Activated naive CD8-positive, alpha-beta T cell treated with anti-CD3 and anti-CD28 coated beads, Interleukin-2, amount 50 U/mL, for 24 hours (primary cell): ENCODE measurements around the gene DNM3.
A peak's percentile ranks its signal among the peaks of the same experiment; 100 is the strongest.

Experiments
- ATAC-seq: fragments of 150-1000 bp; cut with Tn5 transposase; one replicate; pipeline ENCODE4 v1.10.0; 2021
- DNase-seq: peaks from one replicate; pipeline ENCODE4 v3.0.0; 2021
- H3K27ac Mint-ChIP-seq: one replicate; pipeline ENCODE4 v1.8.0; 2021; ENCODE audit warnings: mild to moderate bottlenecking, mixed read lengths
- H3K27me3 Mint-ChIP-seq: one replicate; pipeline ENCODE4 v1.8.0; 2021; ENCODE audit warnings: mixed read lengths
- H3K36me3 Mint-ChIP-seq: one replicate; pipeline ENCODE4 v1.8.0; 2021; ENCODE audit warnings: low read depth, mixed read lengths
- H3K4me1 Mint-ChIP-seq: one replicate; pipeline ENCODE4 v1.8.0; 2021; ENCODE audit warnings: mixed read lengths
- H3K4me3 Mint-ChIP-seq: one replicate; pipeline ENCODE4 v1.8.0; 2021; ENCODE audit warnings: mild to moderate bottlenecking, moderate library complexity, mixed read lengths
- H3K9me3 Mint-ChIP-seq: one replicate; pipeline ENCODE4 v1.8.0; 2021; ENCODE audit warnings: mixed read lengths

Gene DNM3

DNA sequence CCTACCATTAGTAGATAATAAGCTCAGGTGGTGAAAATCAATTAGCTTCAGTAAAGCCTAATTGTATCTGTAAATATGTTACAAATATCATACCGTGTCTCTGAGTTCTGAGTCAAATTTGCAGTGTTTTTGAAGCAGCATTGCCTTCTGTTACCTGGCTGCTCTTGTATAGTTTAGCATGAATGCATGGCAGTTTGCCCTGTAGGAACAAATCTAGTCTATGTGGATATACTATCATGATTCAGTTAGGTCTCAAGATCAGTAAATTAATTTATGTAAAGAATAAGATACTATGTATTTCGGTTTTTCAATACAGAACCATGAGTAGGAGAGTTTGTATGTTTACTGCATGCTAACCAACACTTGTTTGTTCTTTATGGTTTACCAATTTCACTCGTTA, 338.6 kb downstream of the DNM3 start:
- ATAC-seq = no peak

DNA sequence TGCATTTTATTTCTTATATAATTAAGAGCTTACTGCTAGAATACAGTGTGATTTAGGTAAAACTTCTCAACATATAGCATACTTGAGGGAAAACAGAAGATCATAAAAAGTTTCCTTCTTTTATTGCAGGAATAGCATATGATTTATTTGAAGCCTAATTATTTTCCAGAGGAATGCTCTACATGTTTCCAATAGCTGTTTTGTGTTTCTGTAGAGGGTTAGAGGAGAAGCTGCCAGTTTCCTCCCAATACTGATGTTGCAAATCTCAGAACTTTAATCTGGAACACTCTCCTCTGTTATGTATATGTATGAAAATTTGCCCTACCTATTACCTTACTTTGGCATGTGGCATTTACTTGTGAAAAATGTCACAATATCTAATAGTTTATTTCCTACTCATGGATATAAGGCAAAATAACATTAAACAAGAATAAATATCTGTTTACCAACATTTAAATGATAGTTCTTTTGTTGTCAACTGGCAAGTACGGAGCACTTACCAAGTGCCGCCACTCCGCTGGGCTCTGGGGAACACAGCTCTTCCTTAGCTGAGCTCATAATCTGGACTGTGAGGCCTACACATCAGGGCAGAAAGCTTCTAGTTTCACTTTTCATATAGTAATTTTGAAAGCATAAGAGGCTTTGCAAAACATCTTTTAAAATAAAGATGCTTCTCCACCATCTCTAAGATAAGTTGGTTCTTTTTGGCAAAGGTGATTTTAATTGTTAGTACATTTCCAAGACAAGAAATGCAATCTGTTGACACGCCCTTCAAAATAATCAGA, 339.4 kb downstream of the DNM3 start:
- Mint-ChIP-seq H3K27ac (peak overlapping the region; percentile 83), H3K9me3 (no peaks in the 10 kb centered on the region), H3K27me3 (no peaks in the 10 kb centered on the region), H3K4me1 (peaks cover 46% of the 10 kb centered on the region), H3K4me3 (peak overlapping the region; percentile 74), H3K36me3 (no peaks in the 10 kb centered on the region)
- ATAC-seq = peak; percentile 80
- DNase-seq = peak; percentile 42

More for the DNA sequence above, 338.6 kb downstream of the DNM3 start:
- Mint-ChIP-seq H3K4me3 (no peak overlapping the region), H3K9me3 (no peaks in the 10 kb centered on the region), H3K4me1 (peaks cover 38% of the 10 kb centered on the region), H3K36me3 (no peaks in the 10 kb centered on the region), H3K27ac (no peak overlapping the region), H3K27me3 (no peaks in the 10 kb centered on the region)
- DNase-seq = no peak

DNA sequence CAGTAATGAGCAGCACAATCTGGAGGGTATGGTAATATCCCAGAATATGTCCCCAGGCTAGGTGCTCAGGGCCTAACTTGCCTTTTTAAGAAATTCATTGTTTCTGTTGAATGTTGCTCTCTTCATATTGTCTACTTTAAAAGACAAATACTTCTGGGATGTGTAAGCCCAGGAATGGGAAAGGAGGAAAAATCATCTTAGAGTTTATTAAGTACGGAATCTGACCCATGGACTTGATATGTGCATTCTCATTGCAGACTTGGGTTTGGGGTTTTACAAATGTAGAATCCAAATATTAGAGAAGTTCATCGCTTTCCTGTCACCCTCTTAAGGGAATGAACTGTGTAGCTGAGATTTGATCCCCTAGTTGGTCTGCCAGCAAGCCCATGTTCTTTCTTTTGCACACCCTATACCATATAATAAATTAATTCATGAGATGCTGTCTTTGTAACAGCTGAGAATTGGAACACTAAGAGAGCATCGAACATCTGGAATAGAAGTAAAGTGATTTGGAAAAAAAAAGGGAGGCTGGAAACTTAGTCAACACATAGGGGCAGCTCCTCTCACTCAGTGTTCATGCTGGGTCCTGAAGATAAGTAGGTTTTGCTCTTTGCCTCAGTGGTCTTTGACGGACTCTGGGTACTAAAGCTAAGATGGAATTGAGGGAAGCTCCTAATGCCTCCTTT, 343.4 kb downstream of the DNM3 start:
- H3K9me3 Mint-ChIP-seq = no peaks in the 10 kb centered on the region
- no peaks in the 10 kb centered on the region for H3K27me3 Mint-ChIP-seq
- H3K27ac Mint-ChIP-seq = no peak overlapping the region
- H3K4me3 Mint-ChIP-seq = no peak overlapping the region
- peaks cover 47% of the 10 kb centered on the region for H3K4me1 Mint-ChIP-seq
- no peak for DNase-seq
- H3K36me3 Mint-ChIP-seq = peaks cover 1% of the 10 kb centered on the region
- no peak for ATAC-seq

DNA sequence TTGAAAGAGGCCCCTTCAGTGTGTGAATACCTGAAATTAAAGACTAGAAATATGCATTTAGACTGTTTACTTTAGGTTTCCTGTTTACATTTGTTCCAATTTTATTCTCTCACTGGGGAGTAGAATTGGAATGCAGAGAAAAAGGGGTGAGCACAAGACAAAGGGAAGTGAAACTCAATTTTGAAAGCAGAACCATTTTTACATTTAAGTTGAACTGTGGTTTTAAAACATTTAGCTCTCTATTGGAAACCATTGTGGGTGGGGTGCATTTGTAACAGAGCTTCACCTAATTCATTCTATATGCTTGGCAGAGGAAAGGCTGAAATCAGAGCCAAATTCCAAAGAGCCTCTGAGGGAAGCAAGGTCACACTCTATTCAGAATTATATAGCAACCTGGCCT, 343.9 kb downstream of the DNM3 start:
- ATAC-seq (no peak), DNase-seq (no peak)
- H3K4me1 Mint-ChIP-seq = peaks cover 44% of the 10 kb centered on the region
- H3K36me3 Mint-ChIP-seq = peaks cover 1% of the 10 kb centered on the region
- no peak overlapping the region for H3K4me3 Mint-ChIP-seq
- H3K27me3 Mint-ChIP-seq = no peaks in the 10 kb centered on the region
- no peak overlapping the region for H3K27ac Mint-ChIP-seq
- no peaks in the 10 kb centered on the region for H3K9me3 Mint-ChIP-seq

DNA sequence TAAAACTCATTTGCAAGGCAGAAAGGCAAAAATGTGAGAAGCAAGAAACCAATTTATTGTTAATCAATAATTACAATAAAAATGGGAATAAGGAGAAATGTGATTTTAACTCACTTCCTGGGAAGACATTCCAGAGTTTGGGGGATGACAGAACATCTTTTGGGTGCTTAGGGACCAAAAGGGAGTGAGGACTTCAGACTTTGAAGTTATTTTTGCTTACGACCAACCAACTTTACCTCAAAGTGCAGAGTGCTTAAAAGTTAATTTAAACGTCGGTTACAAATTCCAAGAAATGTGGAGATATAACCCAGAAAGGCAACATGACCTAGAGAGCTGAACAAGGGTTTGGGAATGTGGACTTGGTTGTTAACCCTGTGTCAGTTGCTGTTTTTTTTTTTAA, 344.7 kb downstream of the DNM3 start:
- H3K36me3 Mint-ChIP-seq = peaks cover 1% of the 10 kb centered on the region
- ATAC-seq (no peak), DNase-seq (no peak)
- peaks cover 37% of the 10 kb centered on the region for H3K4me1 Mint-ChIP-seq
- H3K27ac Mint-ChIP-seq = no peak overlapping the region
- H3K9me3 Mint-ChIP-seq = no peaks in the 10 kb centered on the region
- H3K4me3 Mint-ChIP-seq = no peak overlapping the region
- no peaks in the 10 kb centered on the region for H3K27me3 Mint-ChIP-seq

DNA sequence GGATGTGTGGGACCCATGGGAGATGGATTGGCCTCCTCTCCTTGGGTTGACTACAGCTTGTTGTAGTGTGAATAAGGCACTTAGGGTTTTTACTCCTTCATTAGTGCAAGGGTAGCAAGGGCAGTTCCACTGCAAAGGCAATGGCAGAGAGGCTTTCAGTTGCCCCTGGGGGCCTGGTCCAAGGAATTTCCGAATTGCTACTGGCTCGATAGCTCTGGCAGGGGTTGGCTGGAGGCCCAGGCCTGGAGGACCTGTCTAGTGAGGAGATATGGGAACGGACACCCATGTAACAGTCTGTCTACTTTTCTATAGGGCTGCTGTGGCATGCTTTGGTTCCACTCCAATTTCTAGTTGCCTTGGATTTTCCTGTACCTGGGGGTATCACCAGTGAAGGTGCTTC, 360.3 kb downstream of the DNM3 start:
- no peak overlapping the region for H3K4me3 Mint-ChIP-seq
- H3K4me1 Mint-ChIP-seq = no peaks in the 10 kb centered on the region
- ATAC-seq = no peak
- H3K9me3 Mint-ChIP-seq = peaks cover 25% of the 10 kb centered on the region
- peaks cover 7% of the 10 kb centered on the region for H3K36me3 Mint-ChIP-seq
- no peaks in the 10 kb centered on the region for H3K27me3 Mint-ChIP-seq
- no peak overlapping the region for H3K27ac Mint-ChIP-seq
- DNase-seq = no peak

DNA sequence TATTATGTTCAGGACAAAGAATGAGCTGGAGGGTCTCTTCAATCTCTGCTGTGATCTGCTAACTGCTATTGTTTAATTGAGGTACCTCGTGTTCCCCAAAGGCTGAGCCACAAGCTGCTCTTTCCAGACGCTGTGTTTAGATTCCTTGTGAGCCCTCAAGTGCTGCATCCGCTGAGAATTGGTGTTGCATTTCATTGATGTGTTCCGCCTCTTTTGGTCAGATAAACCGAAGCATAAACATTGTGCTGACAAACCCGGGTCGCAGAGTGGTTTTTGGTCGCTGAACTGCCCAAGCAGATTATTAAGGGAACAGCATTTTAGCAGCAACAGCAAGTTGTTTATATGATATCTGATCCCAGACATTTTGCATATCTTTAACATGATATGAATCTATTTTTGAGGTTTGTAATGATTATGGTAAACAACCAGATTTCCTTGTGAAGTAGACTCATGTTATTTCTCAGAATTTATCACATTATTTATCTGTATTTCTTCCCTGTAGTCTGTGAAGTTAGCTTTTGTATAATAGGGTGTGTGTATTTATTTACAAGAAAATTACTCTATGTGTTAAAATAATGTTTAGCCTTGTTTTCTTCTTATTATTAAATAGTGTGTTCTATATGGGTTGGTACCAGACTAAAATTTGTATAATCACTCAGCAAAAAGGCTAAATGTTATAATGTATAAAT, 362.0 kb downstream of the DNM3 start:
- H3K27ac Mint-ChIP-seq = no peak overlapping the region
- H3K36me3 Mint-ChIP-seq = peaks cover 2% of the 10 kb centered on the region
- peaks cover 16% of the 10 kb centered on the region for H3K9me3 Mint-ChIP-seq
- DNase-seq (no peak), ATAC-seq (no peak)
- H3K4me1 Mint-ChIP-seq = no peaks in the 10 kb centered on the region
- H3K4me3 Mint-ChIP-seq = no peak overlapping the region
- no peaks in the 10 kb centered on the region for H3K27me3 Mint-ChIP-seq

DNA sequence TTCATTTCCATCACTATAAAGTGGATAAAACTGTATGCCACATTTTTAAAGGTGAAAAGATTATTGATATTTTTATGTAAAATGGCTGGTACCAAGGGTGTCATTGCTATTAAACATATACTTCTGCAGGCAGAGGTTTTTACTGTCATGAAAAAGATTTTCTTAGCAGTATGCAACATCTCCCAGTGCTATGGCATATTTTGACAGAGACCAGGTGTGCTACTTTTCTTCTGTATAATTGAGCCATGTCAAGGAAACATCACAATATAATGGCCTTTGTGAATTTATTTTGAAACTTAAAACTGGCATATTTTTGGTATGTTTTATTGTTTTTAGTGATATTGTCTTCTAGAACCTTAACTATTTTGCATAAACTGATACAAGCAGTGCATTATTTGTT, 362.6 kb downstream of the DNM3 start:
- no peak for DNase-seq
- ATAC-seq = no peak
- Mint-ChIP-seq H3K9me3 (peaks cover 10% of the 10 kb centered on the region), H3K36me3 (no peaks in the 10 kb centered on the region), H3K27ac (no peak overlapping the region), H3K4me3 (no peak overlapping the region), H3K4me1 (no peaks in the 10 kb centered on the region), H3K27me3 (no peaks in the 10 kb centered on the region)

DNA sequence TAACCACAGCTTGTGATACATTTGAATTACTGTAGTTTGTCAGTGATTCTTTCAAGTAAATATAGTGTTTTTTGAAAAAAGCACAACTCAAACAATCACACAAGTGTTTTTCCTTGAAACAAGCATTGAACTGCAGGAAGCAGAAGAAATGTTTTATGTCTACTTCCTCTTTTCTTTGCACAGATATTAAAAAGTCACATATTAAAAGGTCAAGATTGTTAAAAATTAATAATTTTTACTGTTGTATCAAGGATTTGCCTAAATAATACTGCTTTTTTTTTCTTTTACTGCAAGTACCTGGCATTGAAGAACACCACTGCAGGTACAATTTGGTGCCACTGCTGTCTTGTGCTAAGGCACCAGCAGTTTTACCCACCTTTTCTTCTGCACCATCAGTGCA, 365.0 kb downstream of the DNM3 start:
- DNase-seq (no peak), ATAC-seq (no peak)
- no peak overlapping the region for H3K4me3 Mint-ChIP-seq
- no peaks in the 10 kb centered on the region for H3K36me3 Mint-ChIP-seq
- H3K9me3 Mint-ChIP-seq = no peaks in the 10 kb centered on the region
- H3K27me3 Mint-ChIP-seq = no peaks in the 10 kb centered on the region
- H3K4me1 Mint-ChIP-seq = no peaks in the 10 kb centered on the region
- H3K27ac Mint-ChIP-seq = no peak overlapping the region

DNA sequence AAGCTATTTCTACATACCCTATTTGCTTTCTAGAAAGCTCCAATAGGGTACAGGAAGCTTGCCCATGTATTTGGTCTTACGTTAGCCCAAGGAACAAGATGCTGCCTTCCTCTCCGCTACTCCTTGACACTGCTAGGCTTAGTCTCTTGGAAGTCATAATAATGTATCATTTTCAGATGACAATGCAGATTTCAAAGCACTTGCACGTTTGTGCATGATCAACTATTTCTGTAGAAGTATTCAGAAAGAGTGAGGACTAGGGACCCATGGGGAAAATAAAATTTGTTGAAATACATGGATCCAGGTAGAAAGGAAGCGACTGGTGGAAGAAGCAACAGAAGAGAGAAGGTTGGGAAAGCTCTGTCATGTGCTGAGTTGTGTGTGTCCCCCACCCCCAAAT, 367.3 kb downstream of the DNM3 start:
- Mint-ChIP-seq H3K4me1 (no peaks in the 10 kb centered on the region), H3K36me3 (no peaks in the 10 kb centered on the region), H3K9me3 (no peaks in the 10 kb centered on the region), H3K27me3 (no peaks in the 10 kb centered on the region), H3K27ac (no peak overlapping the region), H3K4me3 (no peak overlapping the region)
- ATAC-seq (no peak), DNase-seq (no peak)

DNA sequence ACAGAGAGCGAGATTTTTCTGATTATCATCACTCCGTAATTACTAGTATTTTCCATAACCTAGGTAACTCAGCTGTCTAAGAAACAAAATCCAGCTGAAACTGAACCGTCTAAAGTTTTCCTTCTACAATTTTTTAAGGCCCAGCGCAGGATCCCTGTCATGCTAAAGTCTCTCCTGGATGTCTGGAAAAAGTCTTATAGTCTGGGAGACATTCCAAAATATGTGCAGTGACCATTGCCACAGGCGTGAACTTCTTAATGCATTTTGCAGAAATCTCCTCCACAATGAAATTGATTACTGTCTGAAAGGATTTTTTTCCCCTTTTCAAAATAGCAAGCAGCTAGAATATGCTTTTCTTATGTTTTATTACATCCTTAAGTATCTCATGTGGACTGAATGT, 369.9 kb downstream of the DNM3 start:
- H3K4me3 Mint-ChIP-seq = no peak overlapping the region
- DNase-seq (no peak), ATAC-seq (no peak)
- no peaks in the 10 kb centered on the region for H3K4me1 Mint-ChIP-seq
- H3K9me3 Mint-ChIP-seq = no peaks in the 10 kb centered on the region
- no peak overlapping the region for H3K27ac Mint-ChIP-seq
- H3K36me3 Mint-ChIP-seq = no peaks in the 10 kb centered on the region
- H3K27me3 Mint-ChIP-seq = no peaks in the 10 kb centered on the region

DNA sequence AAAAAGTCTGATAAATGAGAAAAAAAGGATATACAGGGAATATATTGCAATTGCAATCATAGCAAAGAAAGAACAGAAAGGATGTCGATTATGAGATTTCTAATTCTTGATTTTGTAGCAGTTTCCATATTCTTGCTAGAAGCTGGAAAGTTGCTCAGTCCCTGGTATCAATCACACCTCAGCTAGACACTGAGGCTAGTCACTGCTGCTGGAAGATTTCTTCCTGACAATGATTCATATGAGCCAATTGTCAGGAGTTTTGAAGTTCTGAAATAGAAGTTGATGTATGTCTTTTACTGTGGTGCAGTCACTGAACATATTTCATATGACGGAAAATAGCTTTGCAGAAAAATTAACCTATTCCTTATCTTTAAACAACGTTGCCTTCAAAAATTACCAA, 370.8 kb downstream of the DNM3 start:
- Mint-ChIP-seq H3K36me3 (no peaks in the 10 kb centered on the region), H3K4me1 (no peaks in the 10 kb centered on the region), H3K27me3 (no peaks in the 10 kb centered on the region), H3K27ac (no peak overlapping the region), H3K9me3 (no peaks in the 10 kb centered on the region), H3K4me3 (no peak overlapping the region)
- DNase-seq (no peak), ATAC-seq (no peak)

DNA sequence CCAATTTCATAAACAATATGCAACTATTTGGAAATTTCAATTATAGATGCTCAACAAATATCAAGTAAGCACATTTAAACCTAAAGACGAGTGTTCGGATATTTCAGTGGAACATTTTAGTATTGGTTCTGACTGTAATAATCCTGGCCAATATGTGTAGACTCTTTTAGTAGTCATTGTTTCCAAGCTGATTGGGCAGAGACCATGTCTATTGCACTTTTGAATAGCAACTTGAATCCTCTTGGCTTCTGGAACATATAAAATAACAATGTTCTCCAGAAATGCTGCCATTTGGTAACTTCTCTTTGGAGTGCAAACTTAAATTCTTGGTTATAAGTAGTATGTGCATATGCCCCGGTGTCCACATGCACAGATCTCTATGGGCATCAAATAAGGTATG, 373.7 kb downstream of the DNM3 start:
- Mint-ChIP-seq H3K9me3 (no peaks in the 10 kb centered on the region), H3K27ac (no peak overlapping the region)
- no peak for DNase-seq

DNA sequence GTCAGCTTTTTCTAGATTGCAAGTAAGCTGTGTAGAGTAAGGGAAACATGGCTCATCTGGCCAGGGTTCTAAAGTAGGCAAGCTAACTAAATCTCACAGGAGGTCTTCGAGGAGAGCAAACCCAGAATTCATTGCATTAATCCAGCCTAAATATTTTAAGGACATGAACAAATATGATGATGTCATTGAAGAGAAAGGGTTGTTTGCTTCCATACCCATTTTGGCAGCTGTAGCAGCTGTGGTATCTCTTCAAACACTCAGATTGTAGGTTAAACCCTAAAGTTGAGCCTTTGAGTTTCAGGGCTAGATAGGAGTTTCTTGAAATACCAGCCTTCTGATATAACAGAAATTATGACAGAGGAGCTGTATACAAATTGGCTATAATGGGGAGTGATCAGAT, 378.7 kb downstream of the DNM3 start:
- H3K36me3 Mint-ChIP-seq = no peaks in the 10 kb centered on the region
- DNase-seq (no peak), ATAC-seq (no peak)
- no peak overlapping the region for H3K27ac Mint-ChIP-seq
- no peaks in the 10 kb centered on the region for H3K4me1 Mint-ChIP-seq
- H3K9me3 Mint-ChIP-seq = no peaks in the 10 kb centered on the region
- H3K4me3 Mint-ChIP-seq = no peak overlapping the region
- no peaks in the 10 kb centered on the region for H3K27me3 Mint-ChIP-seq

More for the DNA sequence above, 373.7 kb downstream of the DNM3 start:
- no peak overlapping the region for H3K4me3 Mint-ChIP-seq
- H3K27me3 Mint-ChIP-seq = no peaks in the 10 kb centered on the region
- no peaks in the 10 kb centered on the region for H3K4me1 Mint-ChIP-seq
- no peaks in the 10 kb centered on the region for H3K36me3 Mint-ChIP-seq
- no peak for ATAC-seq

DNA sequence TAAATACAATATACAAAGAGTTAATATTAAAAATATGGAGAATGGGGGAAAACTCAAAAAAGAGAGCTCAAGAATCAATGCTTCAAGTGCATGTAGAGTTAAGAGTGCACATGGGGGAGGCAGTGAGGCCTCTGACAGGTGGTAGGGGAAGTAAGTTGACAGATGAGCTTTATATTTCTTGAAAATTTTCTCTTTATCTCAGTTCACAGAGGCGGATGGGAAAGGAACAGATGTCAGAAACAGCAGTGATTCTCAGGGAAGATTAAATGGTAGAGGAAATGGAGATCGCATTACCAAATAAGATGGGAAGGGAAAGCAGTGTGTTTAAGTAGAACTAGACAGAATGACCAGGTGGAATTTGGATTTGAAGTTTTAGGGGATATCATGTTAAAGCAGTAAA, 379.1 kb downstream of the DNM3 start:
- no peak for ATAC-seq
- no peaks in the 10 kb centered on the region for H3K27me3 Mint-ChIP-seq
- H3K36me3 Mint-ChIP-seq = no peaks in the 10 kb centered on the region
- no peak overlapping the region for H3K4me3 Mint-ChIP-seq
- no peaks in the 10 kb centered on the region for H3K4me1 Mint-ChIP-seq
- H3K9me3 Mint-ChIP-seq = no peaks in the 10 kb centered on the region
- no peak overlapping the region for H3K27ac Mint-ChIP-seq
- no peak for DNase-seq
